NB4 (cell line): Measurements from ENCODE around the gene RAP1B.

Experiments
- CTCF ChIP-seq: IDR thresholded peaks from one replicate; pipeline ENCODE4 v1.5.1; 2012; ENCODE audit warnings: low read depth, low read length
- MAX ChIP-seq: IDR thresholded peaks from 2 replicates; pipeline ENCODE4 v1.6.1; 2011; ENCODE audit warnings: low read depth, low read length
- MYC ChIP-seq: IDR thresholded peaks from 2 replicates; pipeline ENCODE4 v1.6.1; 2011; ENCODE audit warnings: low read depth, low read length
- POLR2A ChIP-seq: IDR thresholded peaks from 2 replicates; pipeline ENCODE4 v1.6.1; 2011; ENCODE audit warnings: mild to moderate bottlenecking; ENCODE audit not compliant: insufficient read length; ENCODE audit errors: extremely low read depth

GRCh38 chr12:68619541-68619940 lies 8.8 kb downstream of the RAP1B start:
- no peak for TF ChIP-seq CTCF
- no peak for TF ChIP-seq POLR2A
- no peak for TF ChIP-seq MAX
- no peak for TF ChIP-seq MYC
